ENCODE data around the gene LYPLAL1.

- no peak for TF ChIP-seq CTCF (IDR thresholded peaks at IDR 0.05; ENCODE audit: low read depth, low read length, poor library complexity, severe bottlenecking)
- TF ChIP-seq EZH2phosphoT487 (IDR thresholded peaks at IDR 0.05; ENCODE audit: borderline replicate concordance, low read length) = no peak
Measured at GRCh38 chr1:219232890-219233289, 59.2 kb downstream of the LYPLAL1 start.
